Effector CD8-positive, alpha-beta T cell (primary cell): ENCODE data around the gene PRAMEF9.
"Not testable (repeated sequence)": the region's sequence is repeated elsewhere in the genome, so short reads cannot be mapped to it uniquely, and the experiment has no call there.

ENCODE experiments used
- DNase-seq: peaks from one replicate; lab custom pipeline; 2025; lab: John Stamatoyannopoulos, UW
- total RNA-seq, 4 experiments: gene quantifications; one replicate each; lab custom pipeline; 2026; lab: John Stamatoyannopoulos, UW

The PRAMEF9 gene
- 0 reads per million in 4 experiments for total RNA-seq

DNA sequence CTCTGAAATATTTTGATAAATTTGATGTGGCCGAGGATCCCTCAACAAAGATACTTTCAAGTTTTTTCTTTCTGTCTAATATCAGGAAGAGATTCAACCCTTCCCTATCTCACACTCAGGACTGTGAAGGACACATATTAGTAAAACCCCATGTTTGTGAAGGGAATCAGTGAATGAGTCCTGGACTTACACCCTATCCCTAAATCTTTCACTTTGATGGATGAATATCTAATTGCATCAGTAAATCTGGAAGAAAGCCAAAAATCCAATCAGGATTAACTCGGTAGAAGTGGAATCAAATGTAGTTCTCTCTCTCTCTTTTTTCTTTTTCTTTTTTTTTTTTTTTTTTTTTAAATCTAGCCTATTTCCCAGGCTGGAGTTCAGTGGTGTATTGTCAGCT is at the start of gene PRAMEF9:
Gene PRAMEF9, plus strand, starts transcription at position 301 of the 400 bp plus-strand sequence. CDS start 3,433 bp downstream, outside the sequence.
- not testable (repeated sequence) for DNase-seq

DNA sequence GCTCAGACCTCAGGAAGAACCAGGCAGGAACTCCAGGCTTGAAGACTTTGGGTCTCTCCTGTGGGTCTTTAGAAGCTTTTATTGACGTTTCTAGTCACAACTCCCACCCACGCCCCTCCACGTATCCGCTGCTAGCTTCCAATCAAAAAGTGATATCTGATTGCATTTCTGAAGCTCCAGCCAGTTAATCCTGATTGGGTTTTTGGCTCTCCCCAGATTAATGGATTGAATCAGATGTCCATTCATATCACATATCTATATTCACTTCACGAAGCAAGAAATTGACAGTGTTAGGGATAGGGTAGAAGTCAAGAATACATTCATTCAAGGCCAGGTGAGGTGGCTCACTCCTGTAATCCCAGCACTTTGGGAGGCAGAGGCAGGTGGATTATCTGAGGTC is 15.7 kb upstream of the PRAMEF9 start, which contains the start of gene PRAMEF26:
Gene PRAMEF26, minus strand, starts transcription at position 101 of the 400 bp plus-strand sequence. CDS start 2,914 bp downstream, outside the sequence.
- not testable (repeated sequence) for DNase-seq

DNA sequence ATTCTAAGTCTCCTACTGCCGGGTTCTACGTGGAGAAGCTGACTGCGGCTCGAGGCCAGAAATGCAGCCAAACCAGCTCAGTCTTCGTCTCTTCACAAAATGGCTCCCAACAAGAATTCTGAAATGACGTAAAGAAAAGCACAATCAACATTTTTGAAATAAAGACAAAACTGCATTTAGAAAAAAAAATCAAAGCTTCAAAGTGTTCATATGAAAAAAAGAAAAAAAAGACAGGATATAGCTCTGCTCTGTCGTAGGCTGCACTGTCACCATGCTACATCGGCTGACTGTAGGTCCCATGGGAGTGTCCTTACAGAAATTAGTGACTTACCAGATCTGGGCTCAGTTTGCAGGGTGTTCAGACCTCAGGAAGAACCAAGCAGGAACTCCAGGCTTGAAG is 6.1 kb upstream of the PRAMEF9 start, which contains the start of gene HNRNPCL4:
Gene HNRNPCL4, minus strand, starts transcription at position 101 of the 400 bp plus-strand sequence. CDS start 164 bp downstream, outside the sequence.
- not testable (repeated sequence) for DNase-seq

DNA sequence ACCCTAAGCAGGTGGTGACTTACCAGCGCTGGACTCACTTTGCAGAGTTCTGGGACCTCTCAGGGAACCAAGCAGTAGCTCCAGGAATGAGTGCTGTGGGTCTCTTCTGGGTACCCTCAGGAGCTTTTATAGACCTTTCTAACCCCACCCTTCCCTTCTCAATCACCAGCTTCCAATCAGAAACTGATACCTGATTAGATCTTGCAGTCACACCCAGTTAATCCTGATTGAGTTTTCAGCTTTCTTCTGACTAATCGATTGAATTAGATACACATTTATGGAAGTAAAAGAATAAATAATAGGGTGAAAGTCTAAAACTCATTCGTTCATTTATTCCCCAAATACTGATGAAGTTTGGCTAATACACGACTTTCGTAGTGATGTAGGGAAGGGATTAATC is 29.7 kb downstream of the PRAMEF9 start, which contains the start of gene PRAMEF13:
Gene PRAMEF13, minus strand, starts transcription at position 101 of the 400 bp plus-strand sequence. CDS start 1,820 bp downstream, outside the sequence.
- not testable (repeated sequence) for DNase-seq

DNA sequence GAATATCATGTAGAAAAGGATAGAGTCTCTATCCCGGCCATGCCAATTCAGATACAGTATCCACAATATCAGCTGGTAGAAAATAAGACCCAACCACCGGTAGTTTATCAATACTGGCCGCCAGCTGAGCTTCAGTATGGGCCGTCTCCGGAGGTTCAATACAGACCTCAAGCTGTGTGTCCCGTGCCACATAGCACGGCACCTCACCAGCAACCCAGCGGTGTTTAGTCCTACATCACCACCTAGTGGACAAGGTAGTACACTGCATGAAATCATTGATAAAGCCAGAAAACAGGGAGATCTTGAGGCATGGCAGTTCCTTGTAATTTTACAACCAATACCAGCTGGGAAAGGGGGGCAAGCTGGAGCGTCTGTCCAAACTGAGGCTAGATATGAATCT is 37.1 kb downstream of the PRAMEF9 start:
- not testable (repeated sequence) for DNase-seq

DNA sequence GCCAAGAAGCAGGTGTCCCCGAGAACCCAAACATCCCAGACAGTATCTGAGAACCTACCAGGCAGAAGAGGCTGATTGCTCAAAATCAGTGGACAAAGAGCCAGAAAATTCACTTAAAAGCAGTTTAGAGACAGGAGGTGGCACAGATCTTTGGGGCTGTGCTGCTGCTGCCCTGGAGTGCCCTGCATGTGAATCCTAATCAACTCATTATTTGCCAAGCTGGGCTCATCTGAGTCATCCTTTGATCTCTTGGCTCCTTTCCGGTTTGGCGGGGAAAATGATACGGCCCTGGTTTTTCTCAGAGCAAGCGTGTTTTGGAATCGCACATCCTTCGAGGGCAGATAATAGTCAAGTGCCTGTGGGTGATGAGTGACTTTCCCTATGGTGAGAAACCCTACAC is 45.0 kb downstream of the PRAMEF9 start:
- not testable (repeated sequence) for DNase-seq

DNA sequence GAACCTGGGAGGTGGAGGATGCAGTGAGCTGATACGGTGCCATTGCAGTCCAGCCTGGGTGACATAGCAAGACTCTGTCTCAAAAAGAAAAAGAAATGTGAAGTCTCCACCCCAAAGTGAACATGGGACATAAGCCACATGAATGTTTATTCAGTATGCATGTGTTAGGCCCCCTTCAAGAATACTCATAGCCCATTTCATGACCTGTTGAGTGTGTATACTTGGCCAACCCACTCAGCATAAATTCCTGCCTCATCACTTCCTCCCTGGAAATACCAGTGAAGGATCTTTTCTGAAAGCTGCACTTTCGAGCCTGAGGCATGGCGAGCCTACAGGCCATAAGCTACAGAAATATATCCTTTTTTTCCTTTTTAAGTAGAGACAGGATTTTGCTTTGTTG is 47.6 kb downstream of the PRAMEF9 start:
- DNase-seq = not testable (repeated sequence)

DNA sequence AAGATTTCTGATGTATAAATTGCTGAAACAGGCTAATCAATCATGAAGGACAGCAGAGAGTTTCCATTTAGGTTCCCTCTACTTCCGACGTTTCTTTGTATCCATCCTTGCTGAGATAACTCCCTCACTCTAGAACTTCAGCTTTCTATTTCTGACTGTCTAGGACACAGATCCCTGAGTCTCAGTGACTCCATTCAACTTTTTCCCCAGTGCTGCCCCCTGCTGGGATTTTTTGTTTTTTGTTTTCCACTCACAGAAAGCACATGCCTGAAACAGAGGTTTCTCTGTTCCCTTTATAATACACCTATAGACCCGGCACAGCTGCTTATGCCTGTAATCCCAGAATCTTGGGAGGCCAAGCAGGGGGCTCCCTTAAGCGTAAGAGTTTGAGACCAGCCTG is 51.1 kb downstream of the PRAMEF9 start:
- DNase-seq = not testable (repeated sequence)

DNA sequence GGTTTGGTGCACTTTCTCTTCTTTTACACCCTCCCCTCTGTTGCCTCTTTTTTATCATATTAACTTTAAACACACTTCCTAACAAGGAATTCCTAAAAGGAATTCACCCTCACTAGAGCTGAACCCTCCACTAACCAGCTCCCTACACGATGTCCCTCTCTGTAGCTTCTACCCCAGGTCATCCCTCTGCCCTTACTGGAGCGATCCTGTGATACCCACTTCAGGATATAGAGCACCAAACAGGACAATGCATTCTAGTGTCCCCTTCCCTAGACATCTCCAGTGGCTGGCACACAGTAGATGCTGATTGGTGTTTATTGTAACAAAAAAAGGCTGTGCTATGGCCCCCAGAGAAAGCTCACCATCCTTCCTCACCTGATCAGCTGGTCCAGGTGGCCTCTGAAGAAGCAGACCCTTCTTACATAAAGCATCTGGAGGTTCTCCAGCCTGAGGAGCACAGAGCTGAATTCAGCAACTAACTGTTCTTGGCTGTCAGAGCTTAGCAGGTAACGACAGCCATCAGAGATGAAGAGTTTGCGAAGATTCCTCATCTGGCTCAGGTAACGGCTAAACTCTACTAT is 52.9 kb downstream of the PRAMEF9 start:
- no peak for DNase-seq

DNA sequence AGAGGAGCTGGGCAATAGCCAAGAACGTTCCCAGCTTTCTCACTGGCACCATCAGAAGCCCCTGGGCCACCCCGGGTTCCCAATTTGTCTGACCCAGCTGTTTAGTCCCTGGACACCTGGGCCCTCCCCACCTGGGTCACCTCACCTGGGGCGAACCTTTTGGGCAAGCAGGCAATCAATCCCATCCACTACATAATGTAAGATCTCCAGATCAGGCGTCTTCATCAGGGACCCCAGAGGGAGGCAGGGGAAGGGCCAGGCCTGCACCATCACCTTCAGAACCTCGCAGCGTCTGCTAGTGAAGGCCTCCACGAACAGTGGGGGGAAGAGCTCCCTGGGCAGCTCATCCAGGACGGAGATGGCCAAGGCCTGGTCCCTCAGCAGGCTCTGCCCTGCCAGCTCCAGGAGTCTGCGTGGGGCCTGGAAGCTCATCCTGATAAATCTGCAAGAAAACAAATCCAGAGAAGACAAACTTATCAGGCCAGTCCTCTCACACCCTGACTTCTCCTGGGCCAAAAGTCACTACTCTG is 54.1 kb downstream of the PRAMEF9 start, which contains the start of gene PRAMEF18:
Gene PRAMEF18, minus strand, starts transcription at position 480 of the 530 bp plus-strand sequence. Its CDS starts 48 bp downstream, at position 432.
- DNase-seq = not testable (repeated sequence)

DNA sequence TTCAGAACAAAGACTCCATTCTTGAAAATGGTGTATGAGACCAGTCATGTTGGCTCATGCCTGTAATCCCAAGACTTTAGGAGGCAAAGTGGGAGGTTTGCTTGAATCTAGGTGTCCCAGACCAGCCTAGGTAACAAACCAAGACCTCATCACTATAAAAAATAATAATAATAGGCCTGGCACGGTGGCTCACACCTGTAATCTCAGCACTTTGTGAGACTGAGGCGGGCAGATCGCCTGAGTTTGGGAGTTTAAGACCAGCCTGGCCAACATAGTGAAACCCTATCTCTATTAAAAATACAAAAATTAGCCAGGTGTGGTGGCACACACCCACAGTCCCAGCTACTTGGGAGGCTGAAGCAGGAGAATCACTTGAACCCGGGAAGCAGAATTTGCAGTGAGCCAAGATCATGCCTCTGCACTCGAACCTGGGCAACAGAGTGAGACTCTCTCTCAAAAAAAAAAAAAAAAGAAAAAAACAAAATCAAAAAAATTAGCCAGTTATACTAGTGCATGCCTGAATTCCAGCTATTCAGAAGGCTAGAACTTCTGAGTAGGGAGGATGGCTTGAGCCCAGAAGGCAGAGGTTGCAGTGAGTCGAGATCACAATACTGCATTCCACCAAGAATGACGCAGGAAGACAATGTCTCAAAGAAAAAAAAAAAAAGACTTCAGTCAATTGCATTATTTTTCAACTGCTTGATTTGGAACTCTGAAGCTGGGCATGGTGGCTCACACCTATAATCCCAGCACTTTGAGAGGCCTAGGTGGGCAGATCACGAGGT is 55.8 kb downstream of the PRAMEF9 start:
- DNase-seq = not testable (repeated sequence)

DNA sequence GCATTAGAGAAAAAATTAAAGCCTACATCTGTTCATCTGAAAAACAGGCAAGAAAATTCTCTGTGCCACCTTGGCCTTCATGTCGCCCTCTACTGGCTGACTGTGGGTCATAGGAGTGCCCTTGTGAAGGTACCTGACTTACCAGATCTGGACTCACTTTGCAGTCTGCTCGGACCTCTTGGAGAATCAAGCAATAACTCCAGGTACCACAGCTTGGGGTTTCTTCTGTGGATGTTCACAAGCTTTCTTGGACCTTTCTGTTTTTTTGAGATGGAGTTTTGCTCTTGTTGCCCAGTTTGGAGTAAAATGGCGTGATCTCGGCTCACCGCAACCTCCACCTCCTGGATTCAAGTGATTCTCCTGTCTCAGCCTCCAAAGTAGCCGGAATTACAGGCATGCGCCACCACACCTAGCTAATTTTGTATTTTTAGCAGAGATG is 56.7 kb downstream of the PRAMEF9 start:
- no peak for DNase-seq
